ENCODE data around the gene LRP2.

GRCh38 chr2:169275696-169276444 lies 86.5 kb downstream of the LRP2 start:
- no peak for TF ChIP-seq CTCF (IDR thresholded peaks at IDR 0.05)
- TF ChIP-seq EP300 (IDR thresholded peaks at IDR 0.05), result no peak
